ENCODE results near the gene ACTR1A.
A peak's percentile ranks its signal among the peaks of the same experiment; 100 is the strongest.

GRCh38 chr10:102432162-102432950 lies 70.2 kb downstream of the ACTR1A start, which contains the start of gene CUEDC2:
- no peak for TF ChIP-seq CTCF (IDR thresholded peaks at IDR 0.05; ENCODE audit: low read depth, low read length)
- TF ChIP-seq MAX (IDR thresholded peaks at IDR 0.05; ENCODE audit: low read depth, low read length), result peak; percentile 68; the same call in 1 of the 2 replicates
- peak; percentile 90 for TF ChIP-seq POLR2A (IDR thresholded peaks at IDR 0.05; ENCODE audit: extremely low read depth, insufficient read length)

Measured in NB4 (cell line).